Cardiac fibroblast (primary cell): ENCODE measurements around the gene RERE.
A peak's percentile ranks its signal among the peaks of the same experiment; 100 is the strongest.

Source experiments
- DNase-seq, 2 donors: peaks; one replicate each; pipeline versions ENCODE4 v3.0.0 to v3.0.0-alpha.2; 2010; ENCODE audit warnings: low read depth in 2 of 2
- H3K4me3 ChIP-seq, 2 donors: replicated peaks in 1 of 2; 1 replicate in 1 of 2; 2 replicates in 1 of 2; pipeline ENCODE4 v1.5.1; 2011; ENCODE audit warnings: low read depth in 2 of 2, low read length in 2 of 2, mild to moderate bottlenecking in 2 of 2, moderate library complexity in 1 of 2
- CTCF ChIP-seq: IDR thresholded peaks from one replicate; pipeline ENCODE4 v1.5.1; 2011; ENCODE audit warnings: low read depth, mild to moderate bottlenecking, low read length, inconsistent platforms

RERE gene

GRCh38 chr1:8420318-8420717, 397.1 kb downstream of the RERE start:
- peak overlapping the region; percentile 72 to 76 for H3K4me3 ChIP-seq
- no peak for TF ChIP-seq CTCF

GRCh38 chr1:8419861-8420260, 397.6 kb downstream of the RERE start:
- DNase-seq, result no peak
- no peak for TF ChIP-seq CTCF
- peak overlapping the region in 1 of 2 donors; percentile 76 for H3K4me3 ChIP-seq

More at GRCh38 chr1:8420318-8420717, 397.1 kb downstream of the RERE start:
- no peak for DNase-seq

- DNase-seq, result peak; percentile 46 to 63
- H3K4me3 ChIP-seq, result peak overlapping the region in 1 of 2 donors; percentile 76
- TF ChIP-seq CTCF, result no peak
Measured at GRCh38 chr1:8419172-8419571, 398.3 kb downstream of the RERE start.

GRCh38 chr1:8418301-8418700, 399.1 kb downstream of the RERE start:
- no peak for TF ChIP-seq CTCF
- DNase-seq, result no peak
- H3K4me3 ChIP-seq, result no peak overlapping the region

GRCh38 chr1:8417625-8418024, 399.8 kb downstream of the RERE start:
- TF ChIP-seq CTCF, result no peak
- H3K4me3 ChIP-seq, result no peak overlapping the region
- no peak for DNase-seq

GRCh38 chr1:8416881-8417280, 400.6 kb downstream of the RERE start:
- peak in 1 of 2 donors; percentile 28 for DNase-seq
- no peak for TF ChIP-seq CTCF
- no peak overlapping the region for H3K4me3 ChIP-seq
